GM19099 (cell line): ENCODE measurements around the gene RCBTB2.

Experiments
- POLR2A ChIP-seq: IDR thresholded peaks from 3 replicates; pipeline ENCODE4 v1.6.1; 2011; ENCODE audit warnings: low read depth; ENCODE audit not compliant: insufficient read length; ENCODE audit errors: extremely low read depth

The RCBTB2 gene

DNA sequence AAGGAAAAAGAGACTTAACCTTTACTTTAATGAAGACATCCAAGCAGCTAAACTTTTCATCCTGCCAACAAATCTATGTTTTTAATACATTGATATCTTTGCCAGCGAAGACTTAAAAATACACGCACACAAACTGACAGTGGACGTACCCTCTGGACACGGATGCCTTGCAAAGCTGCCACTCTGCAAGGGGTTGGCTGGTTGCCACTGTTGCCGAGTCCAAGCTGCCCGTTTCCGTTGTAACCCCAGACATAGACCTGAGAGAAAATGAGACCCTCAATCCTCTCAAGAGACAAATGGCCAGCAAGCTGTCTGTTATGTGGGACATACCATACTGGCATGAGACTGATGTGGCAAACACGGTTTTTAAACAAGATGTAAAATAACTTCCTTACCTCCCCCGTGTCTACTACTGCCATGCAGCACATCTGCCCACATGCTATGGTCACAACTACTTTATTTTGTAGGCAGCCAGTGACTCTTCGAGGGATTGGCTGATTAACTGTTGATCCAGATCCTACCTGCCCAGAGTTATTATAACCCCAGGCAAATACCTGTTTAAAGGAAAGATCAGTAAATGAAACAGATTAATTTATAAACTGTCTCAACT, 21.2 kb downstream of the RCBTB2 start:
- TF ChIP-seq POLR2A = no peak

DNA sequence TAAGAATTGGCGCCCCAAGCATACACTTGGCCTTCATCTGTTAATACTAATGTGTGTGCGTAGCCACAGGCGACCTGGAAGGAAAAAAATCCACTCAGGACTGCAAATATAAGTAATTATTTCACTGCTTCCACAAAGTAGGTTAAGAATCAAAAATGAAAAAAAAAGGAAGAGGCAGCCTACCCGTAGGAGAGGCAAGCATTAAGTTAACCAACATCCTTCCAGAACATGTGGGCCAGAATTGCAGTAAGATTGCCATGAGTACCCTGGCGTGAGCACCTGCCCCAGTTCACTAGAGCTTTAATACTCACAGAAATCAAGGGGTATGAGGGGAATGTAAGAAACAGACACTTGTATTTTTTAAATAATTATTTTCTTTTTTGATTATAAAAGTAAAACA, 22.2 kb downstream of the RCBTB2 start:
- TF ChIP-seq POLR2A = no peak

DNA sequence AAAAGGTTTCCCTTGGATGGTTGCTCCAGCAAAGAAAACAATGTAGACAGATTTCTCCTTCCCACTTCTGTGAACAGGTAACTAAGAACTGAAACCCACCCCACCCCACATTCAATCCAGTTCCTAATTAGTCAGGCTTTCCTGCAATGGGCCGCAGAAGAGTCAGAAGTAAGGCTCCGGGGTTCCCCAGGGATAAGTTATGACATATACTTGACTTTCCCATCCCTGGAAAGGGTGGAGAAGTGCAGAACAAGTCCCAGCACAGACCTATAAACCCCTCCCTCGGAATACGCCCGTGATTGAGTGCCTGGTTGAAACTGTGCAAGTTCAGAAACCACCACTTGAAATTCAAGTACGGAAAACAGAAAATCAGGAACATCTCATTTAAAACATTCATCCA, 24.9 kb downstream of the RCBTB2 start:
- no peak for TF ChIP-seq POLR2A

DNA sequence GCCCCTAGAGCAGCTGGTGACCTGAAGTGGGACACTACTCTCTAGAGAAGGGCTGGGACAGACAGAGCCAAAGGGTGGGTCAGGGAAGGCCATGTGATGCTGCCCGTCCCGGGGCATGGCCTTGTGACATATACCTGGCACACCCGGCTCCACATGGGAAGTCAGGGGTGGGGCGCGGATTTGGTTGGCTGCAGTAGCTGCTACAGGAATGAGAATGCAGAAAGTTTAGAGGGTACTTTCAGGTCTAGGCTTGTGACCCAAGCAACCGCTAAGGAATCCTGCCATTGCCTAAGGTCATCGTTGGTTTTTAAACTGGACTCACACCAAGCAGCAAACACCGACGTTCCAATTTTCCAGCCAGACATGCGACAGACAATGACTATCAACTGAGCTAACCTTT, 25.9 kb downstream of the RCBTB2 start:
- no peak for TF ChIP-seq POLR2A

DNA sequence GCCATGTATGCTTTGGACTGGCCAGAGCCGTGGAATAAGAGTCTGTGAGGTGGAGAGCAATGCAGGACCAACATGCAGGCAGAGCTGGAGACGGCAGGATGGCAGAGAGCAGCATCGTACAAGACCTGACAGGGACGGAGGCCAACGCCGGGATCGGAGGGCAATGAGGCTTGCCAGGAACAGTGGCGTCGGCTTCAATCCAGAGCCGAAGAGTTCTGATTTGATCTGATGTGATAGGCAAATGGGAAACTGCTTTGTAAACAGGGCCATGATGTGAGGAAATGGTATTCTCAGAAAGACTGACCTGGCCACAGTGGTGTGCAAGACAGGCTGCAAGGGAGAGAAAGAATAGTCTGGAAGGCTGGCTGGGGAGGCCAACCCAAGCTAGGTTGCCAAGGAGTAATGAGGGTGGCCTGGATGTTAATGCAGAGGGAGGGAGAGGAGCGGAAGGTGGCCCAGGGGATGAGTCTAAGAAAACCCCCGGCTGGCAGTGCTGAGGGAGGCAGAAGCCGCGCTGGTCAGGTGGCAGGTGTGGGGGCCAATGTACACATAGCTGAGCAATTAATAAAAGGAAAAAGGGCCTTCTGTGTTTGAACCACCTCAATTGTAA, 26.7 kb downstream of the RCBTB2 start:
- TF ChIP-seq POLR2A = no peak

DNA sequence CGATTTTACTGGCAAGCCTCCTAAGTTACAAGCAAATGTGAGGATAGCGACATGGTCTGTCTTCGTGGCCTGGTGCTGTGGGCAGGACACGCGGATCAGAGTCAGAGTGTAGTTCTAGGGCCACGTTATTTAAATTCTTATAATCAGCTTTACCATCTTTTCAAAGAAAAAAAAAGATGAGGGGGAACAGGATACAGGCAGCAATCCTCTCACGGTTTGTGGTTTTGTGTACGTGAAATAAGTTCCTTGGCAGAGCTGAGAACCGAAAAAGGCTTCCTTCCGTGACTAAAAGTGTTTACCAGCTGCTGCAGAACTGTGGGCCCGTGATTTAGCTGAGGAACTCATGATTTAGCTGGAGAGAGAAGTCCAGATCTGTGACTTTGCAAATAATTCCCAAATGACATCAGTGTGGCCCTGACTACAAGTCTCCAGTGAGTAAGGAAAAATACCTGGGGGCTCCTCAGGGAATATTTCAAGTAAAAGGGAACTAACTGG, 27.2 kb downstream of the RCBTB2 start:
- no peak for TF ChIP-seq POLR2A

DNA sequence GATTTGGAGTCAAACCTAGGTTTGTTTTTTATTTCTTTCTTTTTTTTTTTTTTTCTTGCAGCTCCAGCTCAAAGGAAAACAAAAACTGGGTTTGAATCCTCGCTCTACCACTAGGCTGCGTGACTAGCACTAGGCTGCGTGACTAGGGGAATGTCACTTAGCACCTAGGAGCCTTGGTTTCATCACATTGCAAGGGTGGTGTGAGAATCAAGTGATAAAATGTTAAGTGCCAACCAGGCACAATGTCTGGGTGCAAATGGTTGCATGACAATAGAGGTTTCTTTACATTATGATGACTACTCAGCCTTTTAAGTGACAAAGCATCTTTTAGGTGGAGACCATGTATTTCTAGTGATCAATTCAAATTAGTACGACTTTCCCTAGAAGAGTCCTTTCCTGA, 27.9 kb downstream of the RCBTB2 start:
- peak; percentile 28 for TF ChIP-seq POLR2A

DNA sequence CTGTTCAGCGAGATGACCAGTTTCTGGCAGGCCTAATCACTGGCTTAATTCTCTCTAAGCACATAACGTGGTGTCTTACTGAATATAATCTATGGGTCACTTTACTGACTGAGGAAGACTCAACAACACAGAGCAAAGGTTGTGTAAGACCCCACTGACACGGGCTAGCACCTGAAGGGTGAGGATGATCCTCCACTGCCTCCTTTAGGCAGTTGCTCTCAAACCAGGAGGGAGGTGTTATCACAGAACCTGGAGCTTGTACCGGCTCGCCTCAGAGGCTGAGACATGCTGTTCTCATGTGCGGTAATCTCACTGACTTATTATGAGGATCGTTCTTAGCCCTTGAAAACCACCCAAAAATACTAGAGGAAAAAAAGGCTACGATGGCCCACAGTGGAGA, 28.3 kb downstream of the RCBTB2 start:
- no peak for TF ChIP-seq POLR2A

DNA sequence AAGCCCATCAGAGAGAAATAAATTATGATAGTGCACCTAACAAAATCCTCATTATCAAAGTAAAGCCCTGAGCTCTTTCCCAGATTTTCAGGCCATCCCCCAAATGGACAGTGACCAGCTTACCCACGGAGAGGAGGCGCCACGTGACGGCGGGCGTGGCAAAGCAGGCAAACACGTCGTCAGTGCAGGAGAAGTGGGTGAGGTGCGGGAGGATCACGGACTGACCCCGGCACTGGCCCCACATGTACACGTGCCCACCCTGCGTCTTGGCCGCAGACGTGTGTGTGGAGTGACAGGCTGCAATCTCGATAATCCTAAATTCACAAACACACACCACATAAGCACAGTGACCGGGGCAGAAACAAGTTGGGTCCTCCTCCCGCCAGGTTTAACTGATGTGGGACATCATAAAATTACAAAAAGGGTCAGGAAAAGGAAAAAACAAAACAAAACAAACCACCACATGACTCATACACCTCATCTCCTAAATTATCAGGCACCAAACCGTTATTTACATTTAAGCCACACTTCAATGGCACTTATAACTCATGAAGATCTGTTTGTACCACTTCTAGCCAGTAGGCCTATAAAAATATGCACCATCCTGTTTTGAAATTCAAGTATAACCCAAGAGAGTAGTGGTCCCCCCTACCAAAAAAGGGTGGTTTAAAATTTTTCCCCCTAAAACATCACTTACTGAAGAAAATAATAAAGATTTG, 30.1 kb downstream of the RCBTB2 start:
- TF ChIP-seq POLR2A = no peak

DNA sequence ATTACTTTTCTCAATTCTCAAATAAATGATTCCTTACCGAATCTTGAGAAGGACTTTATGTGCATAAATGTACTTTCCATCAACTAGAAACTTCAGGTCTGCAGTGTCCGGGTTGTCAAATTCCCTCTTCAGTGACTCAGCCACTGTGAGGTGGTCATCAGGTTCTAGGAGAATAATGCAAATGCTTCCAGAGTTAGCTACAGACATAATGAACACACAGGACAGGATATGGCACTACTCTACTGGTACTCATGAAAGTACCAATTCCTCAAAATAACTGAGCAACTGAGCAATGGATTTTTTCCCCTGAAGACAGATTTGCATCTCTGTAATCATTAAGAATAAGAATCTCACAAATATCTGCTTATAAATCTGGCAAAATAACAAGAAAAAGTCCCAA, 31.2 kb downstream of the RCBTB2 start:
- TF ChIP-seq POLR2A = no peak

DNA sequence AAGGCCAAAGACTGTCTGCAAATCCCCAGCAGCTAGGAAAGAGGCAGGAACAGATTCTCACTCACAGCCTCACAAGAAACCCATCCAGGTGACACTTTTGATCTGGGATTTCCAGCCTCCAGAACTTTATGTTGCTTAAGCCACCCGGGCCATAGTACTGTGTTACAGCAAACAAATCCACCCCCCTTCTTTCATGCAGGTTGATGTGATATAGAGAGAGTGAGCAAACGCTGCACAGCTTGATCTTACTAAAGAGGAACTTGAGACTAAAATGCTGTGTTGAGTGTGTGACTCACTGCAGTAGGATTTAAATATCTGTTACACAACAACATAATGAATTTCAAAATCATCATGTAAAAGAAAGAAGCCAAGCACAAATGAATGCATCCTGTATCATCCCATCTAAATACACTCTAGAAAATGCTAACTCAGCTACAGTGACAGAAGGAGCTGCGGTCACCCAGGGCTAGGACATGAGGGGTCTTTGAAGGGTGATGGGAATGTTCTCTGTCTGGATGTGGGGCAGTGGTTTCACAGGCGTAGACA, 32.2 kb downstream of the RCBTB2 start:
- TF ChIP-seq POLR2A = no peak

DNA sequence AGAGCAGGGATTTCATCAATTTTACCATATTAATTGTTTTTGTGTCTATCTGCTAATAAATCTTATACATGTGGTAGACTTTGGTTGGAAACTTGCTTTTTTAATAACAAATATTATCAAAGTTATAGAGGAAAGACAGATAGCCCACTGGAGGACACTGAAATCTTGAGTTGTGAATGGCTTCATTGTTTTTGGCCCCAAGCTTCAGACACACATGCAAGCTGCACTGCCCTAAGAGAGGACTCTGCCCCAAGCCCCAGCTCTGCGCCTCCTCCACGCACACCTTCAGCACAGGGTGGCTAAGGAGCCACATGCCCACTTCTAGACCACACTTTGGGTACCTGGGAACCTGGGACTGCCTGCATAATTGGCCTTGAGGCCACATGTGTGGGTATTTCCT, 35.2 kb downstream of the RCBTB2 start:
- TF ChIP-seq POLR2A = no peak

DNA sequence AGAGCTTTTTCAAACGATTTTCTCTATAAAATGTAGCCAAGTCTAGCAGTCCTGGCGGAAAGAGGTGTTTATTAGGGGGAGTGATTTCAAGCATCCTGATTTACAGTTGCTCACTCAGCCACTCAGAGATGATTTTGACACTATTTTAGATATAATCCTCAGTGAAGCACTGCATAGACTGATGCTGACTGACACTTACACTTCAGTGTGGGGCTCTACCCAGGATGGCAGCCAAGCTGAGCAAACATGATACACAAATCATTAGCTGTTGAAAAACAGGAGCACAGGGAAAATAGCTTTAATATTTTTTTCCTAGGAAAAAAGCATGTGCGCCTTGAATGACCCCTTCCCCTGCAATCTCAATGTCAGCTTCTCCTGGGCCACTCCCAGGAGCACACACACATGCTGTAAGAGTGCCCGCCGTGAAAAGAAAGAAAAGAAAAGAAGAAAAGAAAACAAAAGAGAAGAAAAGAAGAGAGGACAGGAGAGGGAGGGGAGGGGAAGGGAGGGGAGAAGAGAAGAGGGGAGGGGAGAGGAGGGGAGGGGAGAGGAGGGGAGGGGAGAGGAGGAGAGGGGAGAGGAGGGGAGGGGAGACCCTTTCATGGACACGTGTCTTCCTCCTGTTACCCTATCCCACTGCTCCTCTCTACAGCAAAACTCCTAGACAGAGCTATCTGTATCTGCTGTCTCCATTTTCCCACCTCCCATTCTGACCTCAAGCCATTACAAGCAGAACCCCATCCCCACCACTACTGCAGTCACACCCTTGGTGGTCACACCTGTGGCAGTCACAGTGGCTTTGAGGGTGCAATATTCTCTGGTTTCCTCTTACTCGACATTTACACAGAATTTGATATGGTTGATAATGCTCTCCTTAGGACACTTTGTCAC, 36.4 kb downstream of the RCBTB2 start:
- TF ChIP-seq POLR2A = no peak

DNA sequence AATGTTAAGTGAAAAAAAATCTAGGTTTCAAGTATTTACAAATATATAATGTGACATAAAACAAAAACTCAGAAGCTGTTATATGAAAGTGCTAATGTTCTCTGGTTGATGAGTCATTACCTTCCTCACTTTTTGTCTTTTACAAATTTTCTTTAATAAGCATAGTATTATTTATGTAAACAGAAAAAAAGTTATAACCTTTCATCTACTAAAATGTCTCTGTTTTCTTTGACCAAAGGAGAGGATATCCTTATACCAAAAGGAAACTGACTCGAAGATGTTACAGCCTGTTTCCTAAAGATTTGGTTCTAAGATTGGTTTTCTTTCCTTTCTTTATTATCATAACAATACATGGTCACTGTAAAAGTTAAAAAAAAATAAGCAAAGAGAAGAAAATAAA, 38.0 kb downstream of the RCBTB2 start:
- no peak for TF ChIP-seq POLR2A

DNA sequence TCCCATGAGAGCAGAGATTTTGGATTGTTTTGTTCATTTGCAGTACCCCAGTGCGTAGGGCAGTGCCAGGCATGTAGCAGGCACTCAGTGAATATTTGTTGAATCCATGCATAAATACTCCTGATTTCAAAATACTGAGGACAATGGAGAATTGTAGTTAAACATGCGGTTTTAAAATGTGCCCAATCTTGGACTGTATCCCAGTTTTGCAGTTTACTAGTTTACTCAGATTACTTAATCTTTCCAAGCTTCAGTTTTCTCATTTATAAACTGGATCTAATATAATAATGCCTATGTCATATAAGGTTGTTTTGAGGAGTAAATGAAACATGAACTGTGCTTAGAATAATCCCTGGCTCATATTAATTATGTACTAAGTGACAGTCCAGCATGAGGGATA, 39.0 kb downstream of the RCBTB2 start:
- no peak for TF ChIP-seq POLR2A
